Measurements from ENCODE around the gene EDEM2.

DNA sequence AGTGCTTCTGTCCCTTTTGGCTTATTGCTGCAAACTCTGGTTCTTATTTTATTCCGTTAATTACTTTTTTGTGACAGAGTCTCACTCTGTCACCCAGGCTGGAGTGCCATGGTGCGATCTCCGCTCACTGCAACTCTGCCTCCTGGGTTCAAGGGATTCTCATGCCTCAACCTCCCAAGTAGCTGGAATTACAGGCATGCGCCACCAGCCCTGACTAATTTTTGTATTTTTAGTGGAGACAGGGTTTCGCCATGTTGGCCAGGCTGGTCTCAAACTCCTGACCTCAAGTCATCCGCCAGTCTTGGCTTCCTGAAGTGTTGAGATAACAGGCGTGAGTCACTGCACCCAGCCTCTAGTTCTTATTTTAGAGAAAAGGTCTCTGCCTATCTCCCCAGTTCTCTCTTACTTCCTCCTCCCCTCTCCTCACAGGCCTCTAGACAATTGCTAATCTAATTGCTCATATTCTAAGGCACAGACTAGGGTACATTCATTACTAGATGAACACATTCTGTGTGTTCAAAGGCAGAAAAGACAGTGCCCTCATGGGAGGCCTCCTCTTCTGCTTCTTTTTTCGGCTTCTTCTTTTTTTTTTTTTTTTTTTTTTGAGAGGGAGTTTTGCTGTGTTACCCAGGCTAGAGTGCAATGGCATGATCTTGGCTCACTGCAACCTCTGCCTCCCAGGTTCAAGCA, 27.0 kb downstream of the EDEM2 start:
- no peak for TF ChIP-seq CTCF (IDR thresholded peaks at IDR 0.05)
- TF ChIP-seq EP300 (IDR thresholded peaks at IDR 0.05): no peak
